Measurements from ENCODE around the gene LRIG1. TPM values are rescaled to one million over a fixed set of nuclear protein-coding genes. Genes with fewer than 3 reads are reported as not detected.

The LRIG1 gene
- total RNA-seq, 1 donor from 2014 or later, result 30.7 TPM

- TF ChIP-seq POLR2A (IDR thresholded peaks at IDR 0.05), result no peak
- TF ChIP-seq, protein P1, sequence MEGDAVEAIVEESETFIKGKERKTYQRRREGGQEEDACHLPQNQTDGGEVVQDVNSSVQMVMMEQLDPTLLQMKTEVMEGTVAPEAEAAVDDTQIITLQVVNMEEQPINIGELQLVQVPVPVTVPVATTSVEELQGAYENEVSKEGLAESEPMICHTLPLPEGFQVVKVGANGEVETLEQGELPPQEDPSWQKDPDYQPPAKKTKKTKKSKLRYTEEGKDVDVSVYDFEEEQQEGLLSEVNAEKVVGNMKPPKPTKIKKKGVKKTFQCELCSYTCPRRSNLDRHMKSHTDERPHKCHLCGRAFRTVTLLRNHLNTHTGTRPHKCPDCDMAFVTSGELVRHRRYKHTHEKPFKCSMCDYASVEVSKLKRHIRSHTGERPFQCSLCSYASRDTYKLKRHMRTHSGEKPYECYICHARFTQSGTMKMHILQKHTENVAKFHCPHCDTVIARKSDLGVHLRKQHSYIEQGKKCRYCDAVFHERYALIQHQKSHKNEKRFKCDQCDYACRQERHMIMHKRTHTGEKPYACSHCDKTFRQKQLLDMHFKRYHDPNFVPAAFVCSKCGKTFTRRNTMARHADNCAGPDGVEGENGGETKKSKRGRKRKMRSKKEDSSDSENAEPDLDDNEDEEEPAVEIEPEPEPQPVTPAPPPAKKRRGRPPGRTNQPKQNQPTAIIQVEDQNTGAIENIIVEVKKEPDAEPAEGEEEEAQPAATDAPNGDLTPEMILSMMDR (IDR thresholded peaks at IDR 0.05), result no peak
- TF ChIP-seq POLR2AphosphoS5 (IDR thresholded peaks at IDR 0.05; ENCODE audit: insufficient read depth in 1 of 2, low read depth in 1 of 2), result no peak
- DNase-seq (ENCODE audit: extremely low spot score in 2 of 2), result peak in 1 of 2 donors; percentile 16
- no peaks in the 10 kb centered on the region for H3K36me3 ChIP-seq
- no peak overlapping the region for H3K4me3 ChIP-seq
- H3K9me3 ChIP-seq, result no peaks in the 10 kb centered on the region
- intact Hi-C loops (cut with DNase I), result no loop called here
- no peaks in the 10 kb centered on the region for H3K4me1 ChIP-seq
- no peak overlapping the region for H3K27ac ChIP-seq
- no peaks in the 10 kb centered on the region for H3K27me3 ChIP-seq
Observed at GRCh38 chr3:66538390-66538789, 37.6 kb upstream of the LRIG1 start.

DNA sequence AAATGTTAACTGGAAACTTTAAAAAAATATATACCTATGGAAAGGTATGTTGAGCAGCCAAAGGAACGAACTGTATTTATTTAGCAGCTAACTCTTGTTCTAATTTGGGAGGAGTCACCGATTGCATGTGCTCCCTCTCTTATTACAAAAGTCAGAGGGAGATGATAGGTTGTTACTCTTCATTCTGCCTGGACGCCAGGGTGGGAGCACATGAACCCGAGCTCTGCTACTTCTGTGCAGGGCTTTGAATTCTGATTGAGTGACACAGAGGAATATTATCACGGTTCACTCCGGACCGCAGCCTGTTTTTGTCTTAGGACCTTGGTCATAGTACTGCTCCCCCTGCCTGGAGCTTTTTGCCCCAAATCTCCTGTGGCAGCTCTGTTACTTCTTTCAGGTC lies 36.9 kb upstream of the LRIG1 start:
- intact Hi-C loops (cut with DNase I), result no loop called here
- H3K4me1 ChIP-seq, result no peaks in the 10 kb centered on the region

DNA sequence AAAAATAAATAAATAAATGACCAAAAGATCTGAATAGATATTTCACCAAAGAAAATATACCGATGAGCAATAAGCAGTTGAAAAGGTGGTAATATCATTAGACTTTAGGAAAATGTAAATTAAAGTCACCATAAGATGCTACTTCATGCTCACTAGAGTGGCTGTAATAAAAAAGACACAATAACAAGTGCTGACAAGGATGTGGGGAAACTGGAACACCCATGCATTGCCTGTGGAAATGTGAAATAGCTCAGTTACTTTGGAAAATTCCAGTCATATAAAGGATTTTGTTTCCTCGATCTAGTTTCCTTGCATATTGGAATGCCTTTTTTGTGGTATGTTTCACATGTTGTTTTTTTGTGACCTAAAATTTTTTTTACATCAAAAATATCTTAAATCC lies 36.0 kb upstream of the LRIG1 start:
- Histone ChIP-seq H3K27me3 (no peaks in the 10 kb centered on the region), H3K4me1 (no peaks in the 10 kb centered on the region), H3K36me3 (no peaks in the 10 kb centered on the region), H3K9me3 (no peaks in the 10 kb centered on the region), H3K4me3 (no peak overlapping the region), H3K27ac (no peak overlapping the region)
- TF ChIP-seq, protein P1 (IDR thresholded peaks at IDR 0.05), result no peak
- TF ChIP-seq POLR2AphosphoS5 (IDR thresholded peaks at IDR 0.05; ENCODE audit: insufficient read depth in 1 of 2, low read depth in 1 of 2) (no peak), POLR2A (IDR thresholded peaks at IDR 0.05) (no peak)
- intact Hi-C loops (cut with DNase I), result no loop called here
- DNase-seq (ENCODE audit: extremely low spot score in 2 of 2), result no peak

More for the DNA sequence above, 36.9 kb upstream of the LRIG1 start:
- H3K27me3 ChIP-seq, result no peaks in the 10 kb centered on the region
- no peaks in the 10 kb centered on the region for H3K36me3 ChIP-seq
- H3K4me3 ChIP-seq, result no peak overlapping the region
- H3K9me3 ChIP-seq, result no peaks in the 10 kb centered on the region
- H3K27ac ChIP-seq, result no peak overlapping the region
- no peak for DNase-seq (ENCODE audit: extremely low spot score in 2 of 2)
- TF ChIP-seq, protein P1 (IDR thresholded peaks at IDR 0.05), result no peak
- no peak for TF ChIP-seq POLR2A (IDR thresholded peaks at IDR 0.05)
- TF ChIP-seq POLR2AphosphoS5 (IDR thresholded peaks at IDR 0.05; ENCODE audit: insufficient read depth in 1 of 2, low read depth in 1 of 2), result no peak

- no peak for DNase-seq (ENCODE audit: extremely low spot score in 2 of 2)
- Histone ChIP-seq H3K9me3 (no peaks in the 10 kb centered on the region), H3K27me3 (no peaks in the 10 kb centered on the region), H3K4me3 (no peak overlapping the region), H3K27ac (no peak overlapping the region), H3K36me3 (no peaks in the 10 kb centered on the region), H3K4me1 (no peaks in the 10 kb centered on the region)
- intact Hi-C loops (cut with DNase I), result no loop called here
- TF ChIP-seq, protein P1 (IDR thresholded peaks at IDR 0.05), result no peak
- TF ChIP-seq POLR2A (IDR thresholded peaks at IDR 0.05) (no peak), POLR2AphosphoS5 (IDR thresholded peaks at IDR 0.05; ENCODE audit: insufficient read depth in 1 of 2, low read depth in 1 of 2) (no peak)
Observed at GRCh38 chr3:66534304-66534845, 33.6 kb upstream of the LRIG1 start.

DNA sequence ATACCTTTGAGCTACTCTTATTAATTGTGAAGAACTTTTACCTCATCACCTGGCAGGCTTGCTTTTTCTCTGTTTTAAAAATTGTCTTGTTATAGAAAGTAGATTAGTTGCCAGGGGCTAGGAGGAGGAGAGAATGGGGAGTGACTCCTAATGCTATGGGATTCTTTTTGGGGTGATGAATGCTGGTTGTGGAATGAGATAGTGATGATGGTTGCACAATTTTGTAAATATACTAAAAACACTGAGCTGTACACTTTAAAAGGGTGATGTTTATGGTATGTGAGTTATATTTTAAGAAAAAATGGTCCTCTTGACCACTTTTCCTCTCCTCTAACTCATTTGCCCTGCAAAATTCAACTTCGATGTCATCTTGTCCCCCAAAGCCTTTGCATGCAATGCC lies 31.8 kb upstream of the LRIG1 start:
- Histone ChIP-seq H3K4me1 (no peaks in the 10 kb centered on the region), H3K4me3 (no peak overlapping the region), H3K9me3 (no peaks in the 10 kb centered on the region), H3K27ac (no peak overlapping the region), H3K27me3 (no peaks in the 10 kb centered on the region), H3K36me3 (no peaks in the 10 kb centered on the region)
- intact Hi-C loops (cut with DNase I), result no loop called here
- DNase-seq (ENCODE audit: extremely low spot score in 2 of 2), result no peak
- no peak for TF ChIP-seq POLR2AphosphoS5 (IDR thresholded peaks at IDR 0.05; ENCODE audit: insufficient read depth in 1 of 2, low read depth in 1 of 2)
